ENCODE results near the gene EPB41.

- TF ChIP-seq CTCF (IDR thresholded peaks at IDR 0.05; ENCODE audit: low read depth, low read length) (no peak), EZH2phosphoT487 (IDR thresholded peaks at IDR 0.05; ENCODE audit: low read depth) (no peak)
Measured at GRCh38 chr1:29152046-29152805, 237.9 kb downstream of the EPB41 start.
